ENCODE measurements around the gene ENOX1.

DNA sequence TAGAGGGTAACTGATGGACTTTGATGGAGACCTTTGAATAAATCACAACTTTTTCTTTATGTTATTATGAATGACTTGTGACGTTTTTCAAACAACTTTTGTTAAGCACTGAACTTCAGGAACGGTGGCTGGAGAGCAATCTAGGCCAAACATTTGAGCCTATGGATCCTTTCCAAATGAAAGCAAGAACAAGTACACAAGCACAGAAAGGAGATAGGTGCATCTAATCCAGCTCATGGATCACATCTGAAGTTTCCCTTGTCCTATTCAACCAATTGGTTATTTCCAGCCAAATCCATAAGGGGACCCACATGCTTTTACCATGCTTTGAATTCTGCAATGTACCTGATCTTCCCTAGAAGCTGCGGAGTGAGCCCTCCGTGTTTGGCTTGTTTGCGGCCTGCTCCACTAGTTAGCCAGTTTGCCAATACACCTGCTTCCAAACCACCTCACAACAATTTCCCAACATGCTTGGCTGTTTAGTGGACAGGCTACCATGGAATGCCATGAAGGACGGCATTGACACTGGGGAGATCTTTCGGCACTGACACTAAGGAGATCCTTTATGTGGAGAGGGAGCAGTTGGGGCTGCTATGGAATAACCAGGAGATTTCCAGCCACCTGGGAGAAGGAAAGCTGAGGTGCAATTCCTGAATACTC lies 447.5 kb downstream of the ENOX1 start:
- TF ChIP-seq, protein P1, sequence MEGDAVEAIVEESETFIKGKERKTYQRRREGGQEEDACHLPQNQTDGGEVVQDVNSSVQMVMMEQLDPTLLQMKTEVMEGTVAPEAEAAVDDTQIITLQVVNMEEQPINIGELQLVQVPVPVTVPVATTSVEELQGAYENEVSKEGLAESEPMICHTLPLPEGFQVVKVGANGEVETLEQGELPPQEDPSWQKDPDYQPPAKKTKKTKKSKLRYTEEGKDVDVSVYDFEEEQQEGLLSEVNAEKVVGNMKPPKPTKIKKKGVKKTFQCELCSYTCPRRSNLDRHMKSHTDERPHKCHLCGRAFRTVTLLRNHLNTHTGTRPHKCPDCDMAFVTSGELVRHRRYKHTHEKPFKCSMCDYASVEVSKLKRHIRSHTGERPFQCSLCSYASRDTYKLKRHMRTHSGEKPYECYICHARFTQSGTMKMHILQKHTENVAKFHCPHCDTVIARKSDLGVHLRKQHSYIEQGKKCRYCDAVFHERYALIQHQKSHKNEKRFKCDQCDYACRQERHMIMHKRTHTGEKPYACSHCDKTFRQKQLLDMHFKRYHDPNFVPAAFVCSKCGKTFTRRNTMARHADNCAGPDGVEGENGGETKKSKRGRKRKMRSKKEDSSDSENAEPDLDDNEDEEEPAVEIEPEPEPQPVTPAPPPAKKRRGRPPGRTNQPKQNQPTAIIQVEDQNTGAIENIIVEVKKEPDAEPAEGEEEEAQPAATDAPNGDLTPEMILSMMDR (IDR thresholded peaks at IDR 0.05), result no peak
- no peak for TF ChIP-seq EZH2 (IDR thresholded peaks at IDR 0.05)
